Thymus (tissue), 11 donors: ENCODE data around the gene FREY1. TPM values are rescaled to one million over a fixed set of nuclear protein-coding genes. Genes with fewer than 3 reads are reported as not detected.
A peak's percentile ranks its signal among the peaks of the same experiment; 100 is the strongest.

ENCODE experiments used
- DNase-seq, 9 donors: peaks; one replicate each; pipeline ENCODE4 v3.0.0-alpha.2; 2013; ENCODE audit warnings: low spot score in 9 of 9, low read depth in 6 of 9, missing footprints in 1 of 9
- H3K27ac ChIP-seq, 2 donors: one replicate each; pipeline ENCODE4 v1.5.1; 2013; ENCODE audit warnings: control low read depth in 1 of 2, low read depth in 1 of 2, low read length in 1 of 2, mild to moderate bottlenecking in 1 of 2, moderate library complexity in 1 of 2
- H3K27me3 ChIP-seq, 2 donors: one replicate each; pipeline ENCODE4 v1.5.1; 2013; ENCODE audit warnings: low read length in 1 of 2; ENCODE audit not compliant: control insufficient read depth in 2 of 2, insufficient read depth in 1 of 2
- H3K36me3 ChIP-seq, 2 donors: one replicate each; pipeline ENCODE4 v1.5.1; 2013; ENCODE audit warnings: low read length in 1 of 2, mild to moderate bottlenecking in 1 of 2, moderate library complexity in 1 of 2; ENCODE audit not compliant: control insufficient read depth in 2 of 2, insufficient read depth in 2 of 2
- H3K4me1 ChIP-seq, 2 donors: one replicate each; pipeline ENCODE4 v1.5.1; 2013; ENCODE audit warnings: low read length in 2 of 2; ENCODE audit not compliant: control insufficient read depth in 2 of 2, insufficient read depth in 2 of 2
- H3K4me3 ChIP-seq, 2 donors: one replicate each; pipeline ENCODE4 v1.5.1; 2013; ENCODE audit warnings: low read length in 2 of 2, control low read depth in 1 of 2, mild to moderate bottlenecking in 1 of 2
- H3K9me3 ChIP-seq, 2 donors: one replicate each; pipeline ENCODE4 v1.5.1; 2013; ENCODE audit warnings: low read length in 1 of 2, mild to moderate bottlenecking in 1 of 2; ENCODE audit not compliant: control insufficient read depth in 2 of 2, insufficient read depth in 1 of 2
- WGBS: extraction: QIAGEN DNeasy Blood & Tissue Kit; methylation state at CpG from one replicate; pipeline ENCODE4 v1.1.7; 2013; 5-methylcytosine and 5-hydroxymethylcytosine counted together
- polyA plus RNA-seq: library from polyadenylated mRNA; stranded (reverse); fragments of 200-250 nt; gene quantifications from one replicate; pipeline ENCODE4 v1.2.3, GENCODE V29; 2013
- total RNA-seq: library from RNA; stranded (reverse); fragments of 120-200 nt; gene quantifications from one replicate; pipeline ENCODE4 v1.2.4, GENCODE V29; 2013
- donor health status: healthy.

Gene FREY1
- total and polyA plus RNA-seq, 2 donors, result 0.52 to 0.62 TPM

GRCh38 chr11:45918331-45918941 is 11.4 kb upstream of the FREY1 start:
- Histone ChIP-seq H3K27me3 (peaks cover 29 to 47% of the 10 kb centered on the region in 2 donors), H3K4me3 (peak overlapping the region; percentile 83 to 88), H3K27ac (peak overlapping the region; percentile 94 to 98), H3K4me1 (peaks cover 18 to 28% of the 10 kb centered on the region in 2 donors), H3K9me3 (peaks cover 0 to 7% of the 10 kb centered on the region in 2 donors), H3K36me3 (peaks cover 21 to 26% of the 10 kb centered on the region in 2 donors)
- under 1% methylated on average over 38 of the region's 38 CpGs for WGBS
- DNase-seq, result peak in 3 of 9 donors; percentile 21 to 48 (median 32)

DNA sequence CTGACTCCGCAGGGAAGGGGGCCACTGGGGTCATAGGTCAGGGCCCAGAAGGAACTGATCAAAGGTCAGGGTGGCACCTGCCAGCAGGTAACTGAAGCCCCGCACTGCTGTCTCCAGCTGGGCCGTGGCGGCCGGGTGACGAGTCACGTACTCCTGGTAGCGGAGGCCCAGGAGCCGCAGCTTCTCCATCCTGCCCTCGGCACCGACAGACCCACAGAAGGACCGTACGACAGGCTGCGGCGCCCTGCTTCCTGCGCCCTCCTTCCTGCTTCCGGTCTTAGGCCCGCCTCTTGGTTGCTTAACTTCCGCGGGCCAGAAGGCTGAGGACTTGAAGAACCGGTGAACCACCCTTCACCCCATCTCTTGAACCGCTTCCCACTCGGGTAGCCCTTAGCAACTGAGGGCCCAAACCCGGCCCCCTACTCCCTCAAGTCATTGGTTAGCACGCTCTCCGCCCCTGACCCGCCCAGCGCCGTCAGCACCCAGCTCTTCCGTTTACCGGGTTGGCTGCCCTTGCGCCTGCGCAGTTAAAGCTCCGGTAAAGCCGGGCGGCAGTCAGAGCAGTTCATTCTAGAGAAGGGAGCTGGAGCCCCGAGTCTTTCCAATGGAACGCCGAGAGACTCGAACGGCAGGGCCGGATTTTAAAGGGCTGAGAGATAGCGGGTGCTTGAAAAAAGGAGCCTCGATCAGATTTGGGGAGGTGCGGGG is 10.7 kb upstream of the FREY1 start, which contains the start of gene PEX16:
PEX16 (minus strand) TSS at position 255 of the 708 bp plus-strand sequence; CDS start at position 189, 66 bp downstream.
- under 1% methylated on average over 45 of the region's 45 CpGs for WGBS
- Histone ChIP-seq H3K4me1 (peaks cover 12 to 25% of the 10 kb centered on the region in 2 donors), H3K27me3 (peaks cover 22 to 41% of the 10 kb centered on the region in 2 donors), H3K36me3 (peaks cover 26 to 33% of the 10 kb centered on the region in 2 donors), H3K9me3 (peaks cover 0 to 7% of the 10 kb centered on the region in 2 donors), H3K27ac (peak within 1 kb of the TSS; percentile 94 to 98), H3K4me3 (peak within 1 kb of the TSS; percentile 83 to 88)
- peak; percentile 88 to 98 (median 94) for DNase-seq

DNA sequence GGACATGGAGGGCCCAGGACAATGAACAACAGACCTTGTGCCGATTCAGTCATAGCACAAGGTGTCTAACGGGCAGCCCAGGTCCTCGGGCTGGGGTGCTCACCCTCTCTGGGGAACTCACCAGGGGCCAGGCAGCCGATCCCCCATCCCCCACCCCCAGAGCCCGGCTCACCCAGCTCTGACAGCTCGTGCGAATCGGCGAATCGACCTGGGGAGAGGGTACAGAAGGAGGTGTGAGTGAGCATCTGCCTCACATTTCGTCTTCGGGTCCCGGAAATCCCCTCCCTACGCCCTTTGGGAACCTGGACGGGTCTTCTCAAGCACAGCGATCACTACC is 10.2 kb upstream of the FREY1 start:
- Histone ChIP-seq H3K9me3 (peaks cover 0 to 7% of the 10 kb centered on the region in 2 donors), H3K27ac (peak overlapping the region; percentile 94 to 98), H3K4me1 (peaks cover 9 to 25% of the 10 kb centered on the region in 2 donors), H3K36me3 (peaks cover 28 to 35% of the 10 kb centered on the region in 2 donors), H3K4me3 (peak overlapping the region; percentile 83 to 88), H3K27me3 (peaks cover 18 to 36% of the 10 kb centered on the region in 2 donors)
- WGBS, result 7% methylated on average over 16 of the region's 16 CpGs
- DNase-seq, result peak in 1 of 9 donors; percentile 24

GRCh38 chr11:45915446-45915845 is 8.4 kb upstream of the FREY1 start:
- WGBS, result 91% methylated on average over 13 of the region's 13 CpGs
- H3K9me3 ChIP-seq, result no peaks in the 10 kb centered on the region
- peaks cover 41 to 52% of the 10 kb centered on the region in 2 donors for H3K36me3 ChIP-seq
- no peak for DNase-seq
- peaks cover 2 to 18% of the 10 kb centered on the region in 2 donors for H3K27me3 ChIP-seq
- H3K27ac ChIP-seq, result no peak overlapping the region
- H3K4me3 ChIP-seq, result no peak overlapping the region
- H3K4me1 ChIP-seq, result peaks cover 9 to 22% of the 10 kb centered on the region in 2 donors

- H3K4me1 ChIP-seq, result peaks cover 9 to 21% of the 10 kb centered on the region in 2 donors
- no peak overlapping the region for H3K4me3 ChIP-seq
- WGBS, result 96% methylated on average over 22 of the region's 22 CpGs
- no peak for DNase-seq
- peaks cover 0 to 6% of the 10 kb centered on the region in 2 donors for H3K27me3 ChIP-seq
- H3K36me3 ChIP-seq, result peaks cover 53 to 66% of the 10 kb centered on the region in 2 donors
- no peaks in the 10 kb centered on the region for H3K9me3 ChIP-seq
- no peak overlapping the region for H3K27ac ChIP-seq
Observed at GRCh38 chr11:45913942-45914635, 7.0 kb upstream of the FREY1 start.

DNA sequence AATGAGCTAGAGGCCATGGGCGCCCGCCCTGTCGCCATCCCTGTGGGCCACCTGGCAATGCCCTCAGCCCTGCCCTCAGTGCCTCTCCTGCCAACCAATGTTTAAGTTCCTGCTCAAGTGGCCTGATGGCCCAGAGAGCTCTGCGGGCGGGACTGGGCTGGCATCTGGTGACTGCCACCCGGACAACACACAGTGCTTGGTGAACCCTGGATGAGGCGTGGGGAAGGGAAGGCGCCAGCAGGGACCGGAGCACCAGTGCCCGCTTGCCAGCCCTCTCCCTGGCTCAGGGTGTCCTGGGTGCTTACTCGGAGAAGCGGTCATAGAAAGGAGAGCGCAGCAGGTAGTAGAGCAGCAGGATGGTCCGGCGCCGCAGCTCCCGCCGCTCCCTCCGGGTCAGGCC is 6.4 kb upstream of the FREY1 start:
- Histone ChIP-seq H3K4me3 (no peak overlapping the region), H3K9me3 (no peaks in the 10 kb centered on the region), H3K4me1 (peaks cover 5 to 15% of the 10 kb centered on the region in 2 donors), H3K36me3 (peaks cover 53 to 72% of the 10 kb centered on the region in 2 donors), H3K27ac (no peak overlapping the region), H3K27me3 (peaks cover 0 to 1% of the 10 kb centered on the region in 2 donors)
- no peak for DNase-seq
- 98% methylated on average over 19 of the region's 19 CpGs for WGBS

DNA sequence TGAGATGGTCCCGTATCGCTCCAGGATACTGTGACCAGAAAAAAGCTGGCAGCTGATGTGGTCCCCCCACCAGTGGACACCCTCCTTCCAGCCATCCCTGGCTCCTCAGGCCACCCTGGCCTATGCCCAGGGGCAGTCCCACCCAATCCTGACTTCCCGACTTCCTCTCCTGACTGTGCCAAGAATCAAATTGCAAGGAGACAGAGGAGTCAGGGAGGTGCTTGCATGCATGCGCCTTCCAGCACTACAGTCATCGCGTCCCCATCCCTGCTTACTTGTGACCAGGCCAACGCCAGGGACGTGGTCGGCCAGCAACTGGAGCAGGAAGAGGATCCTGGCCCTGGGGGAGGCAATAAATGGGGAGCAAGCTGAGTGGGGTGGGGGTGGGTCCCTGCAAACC is 3.6 kb upstream of the FREY1 start:
- no peak overlapping the region for H3K27ac ChIP-seq
- no peak overlapping the region for H3K4me3 ChIP-seq
- 98% methylated on average over 9 of the region's 9 CpGs for WGBS
- no peak for DNase-seq
- peaks cover 53 to 67% of the 10 kb centered on the region in 2 donors for H3K36me3 ChIP-seq
- no peaks in the 10 kb centered on the region for H3K4me1 ChIP-seq
- no peaks in the 10 kb centered on the region for H3K9me3 ChIP-seq
- H3K27me3 ChIP-seq, result no peaks in the 10 kb centered on the region

- WGBS, result 93% methylated on average over 32 of the region's 32 CpGs
- Histone ChIP-seq H3K27me3 (no peaks in the 10 kb centered on the region), H3K27ac (no peak overlapping the region), H3K36me3 (peaks cover 46 to 59% of the 10 kb centered on the region in 2 donors), H3K4me3 (no peak overlapping the region), H3K4me1 (no peaks in the 10 kb centered on the region), H3K9me3 (no peaks in the 10 kb centered on the region)
- DNase-seq, result no peak
Observed at GRCh38 chr11:45909594-45910475, 2.8 kb upstream of the FREY1 start.
